Retinal pigment epithelial cell (primary cell): ENCODE data around the gene RAX.
A peak's percentile ranks its signal among the peaks of the same experiment; 100 is the strongest.

Experiments used
- DNase-seq: peaks from one replicate; pipeline ENCODE4 v3.0.0-alpha.2; 2010; ENCODE audit warnings: low read depth
- H3K4me3 ChIP-seq: 2 replicates; pipeline ENCODE4 v1.5.1; 2011; ENCODE audit warnings: mild to moderate bottlenecking, low read length, control low read depth, moderate library complexity
- TF ChIP-seq, protein P1 (sequence below): conservative IDR thresholded peaks from 2 replicates; pipeline ENCODE4 v1.5.1; 2011; ENCODE audit warnings: low read depth, low read length, control low read depth, inconsistent platforms

The RAX gene

DNA sequence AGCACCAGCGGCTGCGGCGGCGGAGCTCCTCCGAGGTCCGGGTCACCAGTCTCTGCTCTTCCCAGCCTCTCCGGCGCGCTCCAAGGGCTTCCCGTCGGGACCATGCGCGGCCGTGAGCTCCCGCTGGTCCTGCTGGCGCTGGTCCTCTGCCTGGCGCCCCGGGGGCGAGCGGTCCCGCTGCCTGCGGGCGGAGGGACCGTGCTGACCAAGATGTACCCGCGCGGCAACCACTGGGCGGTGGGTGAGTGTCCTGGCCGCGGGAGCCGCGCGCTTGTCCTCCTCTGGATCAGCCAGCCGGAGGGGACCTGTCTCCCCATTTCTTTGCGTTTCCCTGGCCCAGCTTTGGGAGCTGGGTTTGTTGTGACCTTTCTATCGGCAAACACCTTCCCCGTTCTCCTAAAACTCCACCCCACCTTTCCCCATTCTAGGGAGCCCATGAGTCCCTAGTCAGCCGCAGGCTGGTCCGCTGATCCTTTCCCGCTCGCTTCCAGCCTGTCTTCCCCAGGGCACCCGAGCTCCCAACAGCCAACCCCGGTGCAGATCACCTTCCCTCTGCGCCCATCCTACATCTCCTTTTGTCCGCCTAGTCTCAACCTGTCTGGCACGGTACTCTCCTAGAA lies 53.0 kb downstream of the RAX start:
- H3K4me3 ChIP-seq = no peak overlapping the region
- TF ChIP-seq, protein P1, sequence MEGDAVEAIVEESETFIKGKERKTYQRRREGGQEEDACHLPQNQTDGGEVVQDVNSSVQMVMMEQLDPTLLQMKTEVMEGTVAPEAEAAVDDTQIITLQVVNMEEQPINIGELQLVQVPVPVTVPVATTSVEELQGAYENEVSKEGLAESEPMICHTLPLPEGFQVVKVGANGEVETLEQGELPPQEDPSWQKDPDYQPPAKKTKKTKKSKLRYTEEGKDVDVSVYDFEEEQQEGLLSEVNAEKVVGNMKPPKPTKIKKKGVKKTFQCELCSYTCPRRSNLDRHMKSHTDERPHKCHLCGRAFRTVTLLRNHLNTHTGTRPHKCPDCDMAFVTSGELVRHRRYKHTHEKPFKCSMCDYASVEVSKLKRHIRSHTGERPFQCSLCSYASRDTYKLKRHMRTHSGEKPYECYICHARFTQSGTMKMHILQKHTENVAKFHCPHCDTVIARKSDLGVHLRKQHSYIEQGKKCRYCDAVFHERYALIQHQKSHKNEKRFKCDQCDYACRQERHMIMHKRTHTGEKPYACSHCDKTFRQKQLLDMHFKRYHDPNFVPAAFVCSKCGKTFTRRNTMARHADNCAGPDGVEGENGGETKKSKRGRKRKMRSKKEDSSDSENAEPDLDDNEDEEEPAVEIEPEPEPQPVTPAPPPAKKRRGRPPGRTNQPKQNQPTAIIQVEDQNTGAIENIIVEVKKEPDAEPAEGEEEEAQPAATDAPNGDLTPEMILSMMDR = no peak
- DNase-seq = no peak

DNA sequence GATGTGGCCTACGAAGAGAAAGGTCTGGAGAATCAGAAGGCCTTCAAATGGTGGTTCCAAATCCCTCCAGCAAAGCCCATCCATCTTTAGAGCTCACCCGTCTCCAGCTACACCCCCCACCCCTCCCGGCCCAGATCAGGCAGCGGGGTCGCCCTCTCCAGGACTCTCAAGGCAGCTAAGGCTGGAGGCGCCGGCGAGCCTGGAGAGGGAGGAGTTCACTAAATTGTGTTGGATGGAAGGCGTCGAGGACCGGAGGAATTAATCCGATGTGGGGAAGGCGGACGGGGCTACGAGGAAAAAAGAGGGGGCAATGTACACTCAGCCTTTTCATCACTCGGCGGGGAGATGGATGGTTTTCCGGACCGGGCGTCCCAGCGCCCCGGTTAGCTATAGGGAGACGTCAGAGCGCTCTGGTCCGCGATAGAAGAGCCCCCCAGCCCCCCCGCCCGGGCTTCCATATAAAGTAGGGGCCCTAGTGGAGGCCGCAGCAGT lies 53.5 kb downstream of the RAX start, which contains the start of gene GRP:
Gene GRP, plus strand, starts transcription at position 487 of the 492 bp plus-strand sequence. CDS start 108 bp downstream, outside the sequence.
- H3K4me3 ChIP-seq = peak within 1 kb of the TSS; percentile 9
- TF ChIP-seq, protein P1 = no peak
- no peak for DNase-seq

DNA sequence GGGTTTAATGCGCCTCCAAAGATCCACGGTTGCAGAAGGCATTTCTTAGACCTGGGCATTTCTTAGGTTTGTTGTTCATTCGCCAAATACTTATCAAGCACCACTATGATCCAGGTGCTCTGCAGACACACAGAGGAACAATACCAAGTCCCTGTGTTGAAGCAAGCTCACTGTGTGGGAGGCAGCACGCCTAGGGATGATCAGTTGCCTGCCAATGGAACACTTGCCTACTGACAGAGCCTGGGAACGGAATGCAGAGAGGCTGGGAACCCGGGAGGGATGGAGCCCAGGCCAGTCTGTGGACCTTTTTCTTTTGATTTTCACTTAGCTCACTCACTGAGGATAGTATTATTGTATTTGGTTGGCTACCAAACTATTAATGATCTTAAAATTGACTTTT lies 55.2 kb downstream of the RAX start:
- no peak for DNase-seq
- no peak overlapping the region for H3K4me3 ChIP-seq
- TF ChIP-seq, protein P1 = no peak
